PC-9 (cell line): Measurements from ENCODE around the gene OAS1. TPM values are rescaled to one million over a fixed set of nuclear protein-coding genes. Genes with fewer than 3 reads are reported as not detected.
"Not testable (repeated sequence)": the region's sequence is repeated elsewhere in the genome, so short reads cannot be mapped to it uniquely, and the experiment has no call there.

Experiments
- BruUV-seq: library from RNA; stranded (reverse); fragments of 400-500 nt; replicated peaks from 2 replicates; lab custom pipeline; 2021; lab: Mats Ljungman, UMichigan
- CTCF ChIA-PET: fragments of 300-600 bp; sonication (Branson Sonifier 250); formaldehyde crosslinking; loops from one replicate; lab custom pipeline; 2022; ENCODE audit warnings: antibody characterized with exemption; lab: Charles Lee
- POLR2A ChIA-PET: fragments of 300-600 bp; sonication (Branson Sonifier 250); formaldehyde crosslinking; loops from one replicate; lab custom pipeline; 2022; ENCODE audit warnings: antibody characterized with exemption; ENCODE audit not compliant: unreplicated experiment; lab: Charles Lee
- DNase-seq, 2 experiments: peaks; one replicate each; pipeline versions ENCODE4 v3.0.0 to v3.0.0-alpha.2; 2015 to 2022; ENCODE audit warnings: mixed read lengths in 1 of 2
- H2AFZ ChIP-seq: fragments of 200-600 bp; sonication (generic); 2 replicates; pipeline ENCODE4 v1.8.1; 2017; ENCODE audit warnings: antibody characterized with exemption
- H3F3A ChIP-seq: fragments of 200-600 bp; sonication (generic); 2 replicates; pipeline ENCODE4 v1.8.1; 2017; ENCODE audit warnings: antibody characterized with exemption, mild to moderate bottlenecking, low read depth; ENCODE audit not compliant: insufficient read depth
- H3K27ac ChIP-seq: fragments of 200-600 bp; sonication (generic); 2 replicates; pipeline ENCODE4 v1.6.1; 2016; ENCODE audit warnings: mixed run types
- H3K27me3 ChIP-seq: fragments of 200-600 bp; sonication (generic); 2 replicates; pipeline ENCODE4 v1.6.1; 2016; ENCODE audit warnings: low read depth, mixed run types; ENCODE audit not compliant: insufficient read depth
- H3K36me3 ChIP-seq: fragments of 200-600 bp; sonication (generic); 2 replicates; pipeline ENCODE4 v1.6.1; 2016; ENCODE audit warnings: low read depth, mixed run types
- H3K4me1 ChIP-seq: fragments of 200-600 bp; sonication (generic); replicated peaks from 2 replicates; pipeline ENCODE4 v1.6.1; 2016; ENCODE audit warnings: mixed run types; ENCODE audit not compliant: insufficient read depth
- H3K4me2 ChIP-seq: fragments of 200-600 bp; sonication (generic); 2 replicates; pipeline ENCODE4 v1.6.1; 2017; ENCODE audit warnings: mixed run types
- H3K4me3 ChIP-seq: fragments of 200-600 bp; sonication (generic); 2 replicates; pipeline ENCODE4 v1.6.1; 2016; ENCODE audit warnings: mixed run types
- H3K79me2 ChIP-seq: fragments of 200-600 bp; sonication (generic); 2 replicates; pipeline ENCODE4 v1.6.1; 2017; ENCODE audit warnings: low read depth, mixed run types
- H3K9me2 ChIP-seq: fragments of 200-600 bp; sonication (generic); 2 replicates; pipeline ENCODE4 v1.8.1; 2017; ENCODE audit warnings: mild to moderate bottlenecking; ENCODE audit not compliant: insufficient read depth
- H3K9me3 ChIP-seq: fragments of 200-600 bp; sonication (generic); 2 replicates; pipeline ENCODE4 v1.8.1; 2016; ENCODE audit warnings: low read depth; ENCODE audit not compliant: insufficient read depth
- H4K20me1 ChIP-seq: fragments of 200-600 bp; sonication (generic); 2 replicates; pipeline ENCODE4 v1.8.1; 2017; ENCODE audit not compliant: insufficient read depth
- EZH2 ChIP-seq: fragments of 200-600 bp; sonication (generic); IDR thresholded peaks from 2 replicates; pipeline ENCODE4 v1.8.0; 2017; ENCODE audit warnings: antibody characterized with exemption, low read depth
- intact Hi-C: fragments of 100-400 bp; cut with micrococcal nuclease; formaldehyde crosslinking; loops from one replicate; pipeline ENCODE4 v1.10.0; 2022; ENCODE audit not compliant: unreplicated experiment
- total RNA-seq: library from RNA; stranded (reverse); gene quantifications from 2 replicates; pipeline ENCODE4 v1.2.3, GENCODE V29; 2021
- TF ChIP-seq, protein P1 (sequence below): fragments of 200-600 bp; sonication (generic); conservative IDR thresholded peaks from 2 replicates; pipeline ENCODE4 v1.6.1; 2017; ENCODE audit warnings: mixed run types, antibody characterized with exemption, mild to moderate bottlenecking, moderate library complexity

Gene OAS1
- total RNA-seq, 1 experiment from 2014 or later: 18.8 TPM

DNA sequence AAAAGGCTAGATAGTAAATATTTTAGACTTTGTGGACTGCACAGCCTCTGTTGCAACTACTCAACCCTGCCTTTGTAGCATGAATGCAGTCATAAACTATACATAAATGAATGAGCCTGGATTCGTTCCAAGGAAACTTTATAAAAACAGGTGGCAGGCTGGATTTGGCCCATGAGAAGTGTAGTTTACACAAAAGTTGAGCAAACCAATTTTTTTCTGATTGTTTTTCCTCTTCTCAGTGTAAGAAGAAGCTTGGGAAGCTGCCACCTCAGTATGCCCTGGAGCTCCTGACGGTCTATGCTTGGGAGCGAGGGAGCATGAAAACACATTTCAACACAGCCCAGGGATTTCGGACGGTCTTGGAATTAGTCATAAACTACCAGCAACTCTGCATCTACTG lies 9.5 kb downstream of the OAS1 start:
- H3K27ac ChIP-seq: peak overlapping the region; percentile 42; the same call in 1 of the 2 replicates
- POLR2A ChIA-PET: no interaction called here
- H3K4me2 ChIP-seq: peak overlapping the region; percentile 7; the same call in 1 of the 2 replicates
- intact Hi-C loops: no loop called here
- H3K79me2 ChIP-seq: no peaks in the 10 kb centered on the region
- CTCF ChIA-PET: interaction anchor here (0.6 kb wide), 1 partner anchor 16 kb away, joined by 6 read pairs; no protein-coding TSS in a partner anchor
- H3K4me1 ChIP-seq: peaks cover 11% of the 10 kb centered on the region
- H3K27me3 ChIP-seq: no peaks in the 10 kb centered on the region
- peak in 1 of 2 experiments; percentile 96 for DNase-seq
- TF ChIP-seq, protein P1, sequence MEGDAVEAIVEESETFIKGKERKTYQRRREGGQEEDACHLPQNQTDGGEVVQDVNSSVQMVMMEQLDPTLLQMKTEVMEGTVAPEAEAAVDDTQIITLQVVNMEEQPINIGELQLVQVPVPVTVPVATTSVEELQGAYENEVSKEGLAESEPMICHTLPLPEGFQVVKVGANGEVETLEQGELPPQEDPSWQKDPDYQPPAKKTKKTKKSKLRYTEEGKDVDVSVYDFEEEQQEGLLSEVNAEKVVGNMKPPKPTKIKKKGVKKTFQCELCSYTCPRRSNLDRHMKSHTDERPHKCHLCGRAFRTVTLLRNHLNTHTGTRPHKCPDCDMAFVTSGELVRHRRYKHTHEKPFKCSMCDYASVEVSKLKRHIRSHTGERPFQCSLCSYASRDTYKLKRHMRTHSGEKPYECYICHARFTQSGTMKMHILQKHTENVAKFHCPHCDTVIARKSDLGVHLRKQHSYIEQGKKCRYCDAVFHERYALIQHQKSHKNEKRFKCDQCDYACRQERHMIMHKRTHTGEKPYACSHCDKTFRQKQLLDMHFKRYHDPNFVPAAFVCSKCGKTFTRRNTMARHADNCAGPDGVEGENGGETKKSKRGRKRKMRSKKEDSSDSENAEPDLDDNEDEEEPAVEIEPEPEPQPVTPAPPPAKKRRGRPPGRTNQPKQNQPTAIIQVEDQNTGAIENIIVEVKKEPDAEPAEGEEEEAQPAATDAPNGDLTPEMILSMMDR: no peak
- TF ChIP-seq EZH2: no peak
- H3K9me2 ChIP-seq: no peaks in the 10 kb centered on the region
- no peaks in the 10 kb centered on the region for H3K9me3 ChIP-seq
- H4K20me1 ChIP-seq: no peaks in the 10 kb centered on the region
- BruUV-seq: no TSS peak
- H3F3A ChIP-seq: peaks cover 7% of the 10 kb centered on the region; the same call in 1 of the 2 replicates
- H3K36me3 ChIP-seq: no peaks in the 10 kb centered on the region
- H3K4me3 ChIP-seq: no peak overlapping the region
- no peak overlapping the region for H2AFZ ChIP-seq

DNA sequence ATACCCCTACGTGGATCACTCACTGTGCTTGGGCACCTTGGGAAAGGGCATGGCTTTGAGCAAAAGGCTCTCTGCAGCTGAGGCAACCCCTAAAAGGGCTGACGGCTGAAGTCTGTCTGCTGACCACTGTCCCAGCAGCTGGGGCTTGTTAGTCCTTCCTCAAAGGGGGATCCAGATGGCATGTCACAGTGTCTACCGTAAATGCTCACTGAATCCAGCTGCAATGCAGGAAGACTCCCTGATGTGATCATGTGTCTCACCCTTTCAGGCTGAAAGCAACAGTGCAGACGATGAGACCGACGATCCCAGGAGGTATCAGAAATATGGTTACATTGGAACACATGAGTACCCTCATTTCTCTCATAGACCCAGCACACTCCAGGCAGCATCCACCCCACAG lies 12.4 kb downstream of the OAS1 start:
- peaks cover 7% of the 10 kb centered on the region; the same call in 1 of the 2 replicates for H3F3A ChIP-seq
- BruUV-seq: no TSS peak
- no peaks in the 10 kb centered on the region for H3K9me3 ChIP-seq
- H3K9me2 ChIP-seq: no peaks in the 10 kb centered on the region
- H3K79me2 ChIP-seq: no peaks in the 10 kb centered on the region
- no peaks in the 10 kb centered on the region for H4K20me1 ChIP-seq
- H3K36me3 ChIP-seq: no peaks in the 10 kb centered on the region
- ChIA-PET POLR2A (no interaction called here), CTCF (no interaction called here)
- no peak overlapping the region for H3K4me2 ChIP-seq
- H3K4me3 ChIP-seq: no peak overlapping the region
- H2AFZ ChIP-seq: no peak overlapping the region
- peaks cover 11% of the 10 kb centered on the region for H3K4me1 ChIP-seq
- TF ChIP-seq EZH2: no peak
- intact Hi-C loops: no loop called here
- no peaks in the 10 kb centered on the region for H3K27me3 ChIP-seq
- H3K27ac ChIP-seq: no peak overlapping the region
- DNase-seq: no peak

DNA sequence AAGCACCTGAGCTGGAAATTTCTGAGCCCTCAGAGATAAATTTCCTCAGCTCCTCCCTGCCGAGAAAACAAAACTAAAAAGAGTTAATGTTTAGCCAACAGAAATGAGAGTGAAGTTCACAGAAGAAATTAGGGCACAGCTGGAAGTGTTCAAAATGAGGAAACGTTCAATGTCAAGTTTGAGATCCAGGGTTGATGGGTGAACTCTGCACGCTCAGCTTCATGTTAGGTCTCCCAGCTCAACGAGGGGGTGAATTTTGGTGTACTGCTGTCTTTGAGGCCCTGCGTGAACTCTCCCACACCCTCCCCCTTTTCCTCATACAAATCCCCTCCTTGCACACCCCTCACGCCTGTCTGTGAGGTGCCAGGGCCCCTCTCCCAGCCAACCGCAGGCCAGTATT lies 18.2 kb downstream of the OAS1 start:
- BruUV-seq: no TSS peak
- Histone ChIP-seq H3K9me3 (peaks cover 4% of the 10 kb centered on the region; the same call in 1 of the 2 replicates), H2AFZ (no peak overlapping the region), H3K36me3 (no peaks in the 10 kb centered on the region), H3F3A (no peaks in the 10 kb centered on the region), H3K79me2 (no peaks in the 10 kb centered on the region), H3K9me2 (no peaks in the 10 kb centered on the region), H3K4me2 (no peak overlapping the region), H3K4me1 (no peaks in the 10 kb centered on the region), H3K27ac (no peak overlapping the region), H3K4me3 (no peak overlapping the region), H4K20me1 (no peaks in the 10 kb centered on the region), H3K27me3 (no peaks in the 10 kb centered on the region)
- CTCF ChIA-PET: no interaction called here
- POLR2A ChIA-PET: no interaction called here
- no peak for TF ChIP-seq EZH2
- TF ChIP-seq, protein P1: no peak
- DNase-seq: no peak
- intact Hi-C loops: no loop called here

DNA sequence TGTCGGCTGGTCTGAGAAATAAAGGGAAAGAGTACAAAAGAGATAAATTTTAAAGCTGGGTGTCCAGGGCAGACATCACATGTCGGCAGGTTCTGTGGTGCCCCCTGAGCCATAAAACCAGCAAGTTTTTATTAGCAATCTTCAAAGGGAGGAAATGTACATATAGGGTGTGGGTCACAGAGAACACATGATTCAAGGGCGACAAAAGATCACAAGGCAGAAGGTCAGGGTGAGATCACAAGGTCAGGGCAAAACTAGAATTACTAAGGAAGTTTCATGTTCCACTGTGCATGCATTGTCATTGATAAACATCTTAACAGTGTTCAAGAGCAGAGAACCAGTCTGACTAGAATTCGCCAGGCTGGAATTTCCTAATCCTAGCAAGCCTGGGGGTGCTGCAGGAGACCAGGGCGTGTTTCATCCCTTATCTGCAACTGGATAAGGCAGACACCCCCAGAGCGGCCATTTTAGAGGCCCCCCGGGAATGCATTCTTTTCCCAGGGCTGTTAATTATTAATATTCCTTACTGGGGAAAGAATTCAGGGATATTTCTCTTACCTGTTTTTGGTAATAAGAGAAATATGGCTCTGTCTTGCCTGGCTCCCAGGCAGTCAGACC lies 19.8 kb downstream of the OAS1 start:
- H3K4me2 ChIP-seq, H3K4me1 ChIP-seq, H3K79me2 ChIP-seq, H3K4me3 ChIP-seq, H3K9me3 ChIP-seq, CTCF ChIA-PET, DNase-seq, intact Hi-C loops, POLR2A ChIA-PET, H3K9me2 ChIP-seq, H2AFZ ChIP-seq, H3K27ac ChIP-seq, BruUV-seq, H4K20me1 ChIP-seq, H3K27me3 ChIP-seq, H3K36me3 ChIP-seq, H3F3A ChIP-seq: not testable (repeated sequence)
